GM23338 (cell line): ENCODE results near the gene LGR5. TPM values are rescaled to one million over a fixed set of nuclear protein-coding genes. Genes with fewer than 3 reads are reported as not detected.

Experiments used
- ATAC-seq: fragments of 200-7000 bp; cut with Tn5 transposase; 3 replicates; pipeline ENCODE4 v1.9.1; 2020
- DNase-seq: peaks from one replicate; pipeline ENCODE4 v3.0.0-alpha.2; 2015; ENCODE audit warnings: low spot score
- H2AFZ ChIP-seq: fragments of 200-600 bp; sonication (generic); 2 replicates; pipeline ENCODE4 v1.8.0; 2016; ENCODE audit warnings: antibody characterized with exemption, mild to moderate bottlenecking, moderate library complexity
- H3F3A ChIP-seq: fragments of 200-600 bp; sonication (generic); replicated peaks from 2 replicates; pipeline ENCODE4 v1.8.0; 2017; ENCODE audit warnings: antibody characterized with exemption, mixed run types, low read depth
- H3K27ac ChIP-seq: fragments of 200-600 bp; sonication (generic); 2 replicates; pipeline ENCODE4 v1.6.1; 2016; ENCODE audit warnings: low read depth
- H3K27me3 ChIP-seq: fragments of 200-600 bp; sonication (generic); 2 replicates; pipeline ENCODE4 v1.8.0; 2016; ENCODE audit warnings: mild to moderate bottlenecking, mixed run types, moderate library complexity; ENCODE audit not compliant: insufficient read depth
- H3K36me3 ChIP-seq: fragments of 200-600 bp; sonication (generic); 2 replicates; pipeline ENCODE4 v1.8.0; 2016; ENCODE audit warnings: mild to moderate bottlenecking; ENCODE audit not compliant: insufficient read depth
- H3K4me1 ChIP-seq: fragments of 200-600 bp; sonication (generic); 2 replicates; pipeline ENCODE4 v1.8.0; 2016; ENCODE audit warnings: mild to moderate bottlenecking, moderate library complexity; ENCODE audit not compliant: insufficient read depth
- H3K4me2 ChIP-seq: fragments of 200-600 bp; sonication (generic); 2 replicates; pipeline ENCODE4 v1.7.1; 2017; ENCODE audit warnings: mixed run types
- H3K4me3 ChIP-seq: fragments of 200-600 bp; sonication (generic); 2 replicates; pipeline ENCODE4 v1.6.1; 2016; ENCODE audit warnings: mixed run types
- H3K79me2 ChIP-seq: fragments of 200-600 bp; sonication (generic); replicated peaks from 2 replicates; pipeline ENCODE4 v1.8.0; 2017; ENCODE audit warnings: mild to moderate bottlenecking; ENCODE audit not compliant: insufficient read depth
- H3K9me2 ChIP-seq: fragments of 200-600 bp; sonication (generic); 2 replicates; pipeline ENCODE4 v1.8.0; 2017; ENCODE audit not compliant: insufficient read depth
- H4K20me1 ChIP-seq: fragments of 200-600 bp; sonication (generic); replicated peaks from 2 replicates; pipeline ENCODE4 v1.8.0; 2017; ENCODE audit warnings: mild to moderate bottlenecking; ENCODE audit not compliant: insufficient read depth
- H3K27ac Mint-ChIP-seq: 2 replicates; pipeline ENCODE4 v1.8.0; 2020; ENCODE audit warnings: inconsistent platforms, mild to moderate bottlenecking, moderate library complexity, mixed read lengths
- H3K27me3 Mint-ChIP-seq: 3 replicates; pipeline ENCODE4 v1.8.0; 2022; ENCODE audit warnings: low read depth, mild to moderate bottlenecking, moderate library complexity, mixed read lengths, inconsistent platforms; ENCODE audit not compliant: insufficient read depth, poor library complexity
- H3K36me3 Mint-ChIP-seq: 3 replicates; pipeline ENCODE4 v1.8.0; 2021; ENCODE audit warnings: low read depth, mild to moderate bottlenecking, inconsistent platforms, moderate library complexity, mixed read lengths
- H3K4me1 Mint-ChIP-seq: 3 replicates; pipeline ENCODE4 v1.8.0; 2020; ENCODE audit warnings: mild to moderate bottlenecking, inconsistent platforms, mixed read lengths
- H3K4me3 Mint-ChIP-seq: 3 replicates; pipeline ENCODE4 v1.8.0; 2021; ENCODE audit warnings: moderate library complexity, mild to moderate bottlenecking, inconsistent platforms, mixed read lengths
- H3K9me3 Mint-ChIP-seq: 3 replicates; pipeline ENCODE4 v1.8.0; 2020; ENCODE audit warnings: moderate library complexity, mild to moderate bottlenecking, inconsistent platforms, mixed read lengths
- CREB1 ChIP-seq: fragments of 250-450 bp; sonication (Bioruptor Pico); IDR thresholded peaks from 2 replicates; pipeline ENCODE4 v1.5.0; 2020; ENCODE audit warnings: low read depth, mild to moderate bottlenecking, moderate library complexity
- CTCF ChIP-seq, 2 experiments: fragments of 200-600 bp in 1 of 2; sonication (generic) in 1 of 2; conservative IDR thresholded peaks; 2 replicates each; pipeline versions ENCODE4 v1.5.1 to v1.6.1; 2016 to 2017; ENCODE audit warnings: antibody characterized with exemption in 2 of 2, low read depth in 2 of 2, mild to moderate bottlenecking in 2 of 2, moderate library complexity in 1 of 2
- ETS1 ChIP-seq: IDR thresholded peaks from 2 replicates; pipeline ENCODE4 v1.6.1; 2016; ENCODE audit warnings: antibody characterized with exemption
- EZH2 ChIP-seq: fragments of 200-600 bp; sonication (generic); IDR thresholded peaks from one replicate; pipeline ENCODE4 v1.8.0; 2017; ENCODE audit warnings: antibody characterized with exemption, mild to moderate bottlenecking, low read depth; ENCODE audit not compliant: unreplicated experiment
- EZH2phosphoT487 ChIP-seq: fragments of 200-600 bp; sonication (generic); IDR thresholded peaks from one replicate; pipeline ENCODE4 v1.8.1; 2018; ENCODE audit warnings: antibody characterized with exemption; ENCODE audit not compliant: unreplicated experiment
- JUNB ChIP-seq: IDR thresholded peaks from one replicate; pipeline ENCODE4 v1.6.1; 2016; ENCODE audit warnings: antibody characterized with exemption; ENCODE audit not compliant: unreplicated experiment
- NANOG ChIP-seq: IDR thresholded peaks from 2 replicates; pipeline ENCODE4 v1.6.1; 2016; ENCODE audit warnings: antibody characterized with exemption, borderline replicate concordance
- POLR2AphosphoS5 ChIP-seq: IDR thresholded peaks from 2 replicates; pipeline ENCODE4 v1.6.1; 2016; ENCODE audit warnings: antibody characterized with exemption, low read depth
- REST ChIP-seq: IDR thresholded peaks from one replicate; pipeline ENCODE4 v1.6.1; 2018; ENCODE audit warnings: antibody characterized with exemption; ENCODE audit not compliant: unreplicated experiment
- STAT1 ChIP-seq: IDR thresholded peaks from one replicate; pipeline ENCODE4 v1.6.1; 2016; ENCODE audit warnings: antibody characterized with exemption; ENCODE audit not compliant: unreplicated experiment
- ZNF462 ChIP-seq: fragments of 250-450 bp; sonication (Bioruptor Pico); IDR thresholded peaks from 2 replicates; pipeline ENCODE4 v1.5.0; 2020; ENCODE audit warnings: mild to moderate bottlenecking, moderate library complexity
- polyA plus RNA-seq: library from polyadenylated mRNA; unstranded; fragments of >200 nt; fragmentation: Nextera tagmentation; extraction: Ambion mirVana; gene quantifications from 2 replicates; pipeline ENCODE4 v1.2.1, GENCODE V29; 2016
- total RNA-seq: library from RNA; depleted of rRNA; stranded (reverse); fragments of >200 nt; shearing (Covaris generic); gene quantifications from 2 replicates; pipeline ENCODE4 v1.2.3, GENCODE V29; 2014

The LGR5 gene
- total and polyA plus RNA-seq, 2 experiments from 2014 or later, result 0.17 to 0.26 TPM

GRCh38 chr12:71602761-71603577 is 163.4 kb downstream of the LGR5 start:
- Histone ChIP-seq H3K36me3 (peaks cover 3% of the 10 kb centered on the region; the same call in 1 of the 2 replicates), H3K27me3 (no peaks in the 10 kb centered on the region), H3F3A (no peaks in the 10 kb centered on the region), H3K9me2 (no peaks in the 10 kb centered on the region), H3K4me2 (no peak overlapping the region), H3K27ac (no peak overlapping the region), H2AFZ (no peak overlapping the region), H3K4me1 (peaks cover 12% of the 10 kb centered on the region), H3K79me2 (no peaks in the 10 kb centered on the region), H4K20me1 (no peaks in the 10 kb centered on the region), H3K4me3 (no peak overlapping the region)
- H3K27me3 Mint-ChIP-seq, result no peaks in the 10 kb centered on the region
- no peak overlapping the region for H3K27ac Mint-ChIP-seq
- H3K9me3 Mint-ChIP-seq, result no peaks in the 10 kb centered on the region
- no peak for TF ChIP-seq CREB1 (CRISPR knock-in tag)
- TF ChIP-seq ZNF462 (CRISPR knock-in tag), result no peak
- no peak for TF ChIP-seq REST
- TF ChIP-seq CTCF (conservative IDR thresholded peaks at IDR 0.05; ENCODE audit: low read depth in 2 of 2), result no peak
- TF ChIP-seq EZH2phosphoT487, result no peak
- no peak for TF ChIP-seq JUNB
- TF ChIP-seq EZH2, result no peak
- TF ChIP-seq POLR2AphosphoS5, result no peak
- TF ChIP-seq NANOG, result no peak
- TF ChIP-seq ETS1, result no peak
- TF ChIP-seq STAT1, result no peak
- ATAC-seq, result no peak
- H3K36me3 Mint-ChIP-seq, result peaks cover 8% of the 10 kb centered on the region; the same call in 1 of the 3 replicates
- DNase-seq, result no peak
- H3K4me3 Mint-ChIP-seq, result no peak overlapping the region
- H3K4me1 Mint-ChIP-seq, result peaks cover 14% of the 10 kb centered on the region; the same call in 2 of the 3 replicates
